ENCODE results near the gene HELZ. TPM values are rescaled to one million over a fixed set of nuclear protein-coding genes. Genes with fewer than 3 reads are reported as not detected.

HELZ gene
- total and polyA plus RNA-seq, 2 experiments from 2014 or later = 23.9 to 25.4 TPM

GRCh38 chr17:67113486-67113885 lies 131.5 kb downstream of the HELZ start:
- in situ Hi-C loops (cut with MboI) = no loop called here
- TF ChIP-seq EZH2phosphoT487 (IDR thresholded peaks at IDR 0.05; ENCODE audit: insufficient read depth, low read depth) (no peak), EZH2 (IDR thresholded peaks at IDR 0.05; ENCODE audit: insufficient read depth, poor library complexity, severe bottlenecking) (no peak)
- Histone ChIP-seq H3K79me2 (ENCODE audit: insufficient read depth) (peaks cover 16% of the 10 kb centered on the region; the same call in 1 of the 2 replicates), H3K27me3 (replicated peaks; ENCODE audit: insufficient read depth) (no peaks in the 10 kb centered on the region), H3K9me2 (ENCODE audit: insufficient read depth) (no peaks in the 10 kb centered on the region), H3K4me1 (ENCODE audit: insufficient read depth) (no peaks in the 10 kb centered on the region), H3F3A (ENCODE audit: insufficient read depth) (peaks cover 4% of the 10 kb centered on the region; the same call in 1 of the 2 replicates), H3K4me3 (no peak overlapping the region), H3K9ac (no peak overlapping the region), H4K20me1 (ENCODE audit: insufficient read depth) (no peaks in the 10 kb centered on the region), H3K36me3 (ENCODE audit: low read depth) (peaks cover 45% of the 10 kb centered on the region), H3K27ac (no peak overlapping the region), H3K4me2 (ENCODE audit: unreplicated experiment) (no peak overlapping the region), H2AFZ (no peak overlapping the region), H3K9me3 (ENCODE audit: low read depth) (no peaks in the 10 kb centered on the region)
- no peak for DNase-seq
- 98% methylated on average over 5 of the region's 5 CpGs for WGBS, 2 experiments (ENCODE audit: low coverage in 1 of 2, low lambda C conversion rate in 2 of 2, missing lambda C conversion rate in 2 of 2)

GRCh38 chr17:67111808-67112207 lies 133.2 kb downstream of the HELZ start:
- TF ChIP-seq EZH2 (IDR thresholded peaks at IDR 0.05; ENCODE audit: insufficient read depth, poor library complexity, severe bottlenecking) (no peak), EZH2phosphoT487 (IDR thresholded peaks at IDR 0.05; ENCODE audit: insufficient read depth, low read depth) (no peak)
- Histone ChIP-seq H3K9me2 (ENCODE audit: insufficient read depth) (no peaks in the 10 kb centered on the region), H3K4me1 (ENCODE audit: insufficient read depth) (no peaks in the 10 kb centered on the region), H3K27ac (no peak overlapping the region), H4K20me1 (ENCODE audit: insufficient read depth) (no peaks in the 10 kb centered on the region), H3F3A (ENCODE audit: insufficient read depth) (peaks cover 7% of the 10 kb centered on the region; the same call in 1 of the 2 replicates), H3K9ac (no peak overlapping the region), H3K9me3 (ENCODE audit: low read depth) (no peaks in the 10 kb centered on the region), H3K4me3 (no peak overlapping the region), H3K36me3 (ENCODE audit: low read depth) (peaks cover 46% of the 10 kb centered on the region), H3K79me2 (ENCODE audit: insufficient read depth) (0 out of 2 replicates have a peak, but pooled peaks cover 8% of the 10 kb centered on the region), H3K4me2 (ENCODE audit: unreplicated experiment) (no peak overlapping the region), H2AFZ (no peak overlapping the region), H3K27me3 (replicated peaks; ENCODE audit: insufficient read depth) (no peaks in the 10 kb centered on the region)
- WGBS, 2 experiments (ENCODE audit: low coverage in 1 of 2, low lambda C conversion rate in 2 of 2, missing lambda C conversion rate in 2 of 2) = 70 to 72% methylated on average over 1 of the region's 1 CpG
- in situ Hi-C loops (cut with MboI) = no loop called here
- no peak for DNase-seq

GRCh38 chr17:67111327-67111726 lies 133.7 kb downstream of the HELZ start:
- peaks cover 7% of the 10 kb centered on the region; the same call in 1 of the 2 replicates for H3F3A ChIP-seq (ENCODE audit: insufficient read depth)
- no peaks in the 10 kb centered on the region for H3K27me3 ChIP-seq (replicated peaks; ENCODE audit: insufficient read depth)
- H3K4me2 ChIP-seq (ENCODE audit: unreplicated experiment) = no peak overlapping the region
- in situ Hi-C loops (cut with MboI) = no loop called here
- no peaks in the 10 kb centered on the region for H3K9me3 ChIP-seq (ENCODE audit: low read depth)
- no peak for TF ChIP-seq EZH2 (IDR thresholded peaks at IDR 0.05; ENCODE audit: insufficient read depth, poor library complexity, severe bottlenecking)
- TF ChIP-seq EZH2phosphoT487 (IDR thresholded peaks at IDR 0.05; ENCODE audit: insufficient read depth, low read depth) = no peak
- H3K36me3 ChIP-seq (ENCODE audit: low read depth) = peaks cover 45% of the 10 kb centered on the region
- H3K4me1 ChIP-seq (ENCODE audit: insufficient read depth) = no peaks in the 10 kb centered on the region
- H3K4me3 ChIP-seq = no peak overlapping the region
- H3K9me2 ChIP-seq (ENCODE audit: insufficient read depth) = no peaks in the 10 kb centered on the region
- WGBS, 2 experiments (ENCODE audit: low coverage in 1 of 2, low lambda C conversion rate in 2 of 2, missing lambda C conversion rate in 2 of 2) = 98% methylated on average over 2 of the region's 2 CpGs
- no peak overlapping the region for H3K27ac ChIP-seq
- H3K79me2 ChIP-seq (ENCODE audit: insufficient read depth) = 0 out of 2 replicates have a peak, but pooled peaks cover 6% of the 10 kb centered on the region
- no peak overlapping the region for H3K9ac ChIP-seq
- H4K20me1 ChIP-seq (ENCODE audit: insufficient read depth) = no peaks in the 10 kb centered on the region
- no peak overlapping the region for H2AFZ ChIP-seq
- DNase-seq = no peak

GRCh38 chr17:67110619-67111018 lies 134.4 kb downstream of the HELZ start:
- Histone ChIP-seq H3K27ac (no peak overlapping the region), H3K4me1 (ENCODE audit: insufficient read depth) (peaks cover 2% of the 10 kb centered on the region), H3K9me2 (ENCODE audit: insufficient read depth) (no peaks in the 10 kb centered on the region), H3F3A (ENCODE audit: insufficient read depth) (peaks cover 11% of the 10 kb centered on the region), H2AFZ (no peak overlapping the region), H3K9me3 (ENCODE audit: low read depth) (no peaks in the 10 kb centered on the region), H3K27me3 (replicated peaks; ENCODE audit: insufficient read depth) (no peaks in the 10 kb centered on the region), H3K4me2 (ENCODE audit: unreplicated experiment) (no peak overlapping the region), H3K4me3 (no peak overlapping the region), H3K79me2 (ENCODE audit: insufficient read depth) (no peaks in the 10 kb centered on the region), H3K36me3 (ENCODE audit: low read depth) (peaks cover 42% of the 10 kb centered on the region), H4K20me1 (ENCODE audit: insufficient read depth) (no peaks in the 10 kb centered on the region), H3K9ac (no peak overlapping the region)
- TF ChIP-seq EZH2phosphoT487 (IDR thresholded peaks at IDR 0.05; ENCODE audit: insufficient read depth, low read depth) = no peak
- TF ChIP-seq EZH2 (IDR thresholded peaks at IDR 0.05; ENCODE audit: insufficient read depth, poor library complexity, severe bottlenecking) = no peak
- WGBS, 2 experiments (ENCODE audit: low coverage in 1 of 2, low lambda C conversion rate in 2 of 2, missing lambda C conversion rate in 2 of 2) = 93 to 97% methylated on average over 3 of the region's 3 CpGs
- in situ Hi-C loops (cut with MboI) = no loop called here
- DNase-seq = no peak
